Progenitor cell of endocrine pancreas (in vitro differentiated cells): Measurements from ENCODE around the gene PTTG1IP2. TPM values are rescaled to one million over a fixed set of nuclear protein-coding genes. Genes with fewer than 3 reads are reported as not detected.

ENCODE experiments used
- DNase-seq: peaks from one replicate; pipeline ENCODE4 v3.0.0; 2021; ENCODE audit warnings: low spot score; ENCODE audit not compliant: unreplicated experiment
- H3K27ac Mint-ChIP-seq: 2 replicates; pipeline ENCODE4 v1.8.0; 2021; ENCODE audit warnings: mild to moderate bottlenecking, moderate library complexity, mixed read lengths
- H3K27me3 Mint-ChIP-seq: 2 replicates; pipeline ENCODE4 v1.8.0; 2021; ENCODE audit warnings: mixed read lengths
- H3K36me3 Mint-ChIP-seq: 2 replicates; pipeline ENCODE4 v1.8.0; 2022; ENCODE audit warnings: mixed read lengths; ENCODE audit not compliant: insufficient read depth
- H3K4me1 Mint-ChIP-seq: 2 replicates; pipeline ENCODE4 v1.8.0; 2021; ENCODE audit warnings: low read depth, mixed read lengths
- H3K4me3 Mint-ChIP-seq: 2 replicates; pipeline ENCODE4 v1.8.0; 2021; ENCODE audit warnings: low read depth, mild to moderate bottlenecking, moderate library complexity, mixed read lengths
- H3K9me3 Mint-ChIP-seq: 2 replicates; pipeline ENCODE4 v1.8.0; 2021; ENCODE audit warnings: low read depth, mixed read lengths
- total RNA-seq: library from RNA; stranded (reverse); gene quantifications from 2 replicates; pipeline ENCODE4 v1.2.1, GENCODE V29; 2021
- TF ChIP-seq, protein P1 (sequence below): fragments of 200-600 bp; sonication (generic); IDR thresholded peaks from one replicate; pipeline ENCODE4 v1.5.0; 2021; ENCODE audit warnings: antibody characterized with exemption, mild to moderate bottlenecking; ENCODE audit not compliant: unreplicated experiment

Gene PTTG1IP2
- total RNA-seq, 1 donor from 2014 or later = not detected

DNA sequence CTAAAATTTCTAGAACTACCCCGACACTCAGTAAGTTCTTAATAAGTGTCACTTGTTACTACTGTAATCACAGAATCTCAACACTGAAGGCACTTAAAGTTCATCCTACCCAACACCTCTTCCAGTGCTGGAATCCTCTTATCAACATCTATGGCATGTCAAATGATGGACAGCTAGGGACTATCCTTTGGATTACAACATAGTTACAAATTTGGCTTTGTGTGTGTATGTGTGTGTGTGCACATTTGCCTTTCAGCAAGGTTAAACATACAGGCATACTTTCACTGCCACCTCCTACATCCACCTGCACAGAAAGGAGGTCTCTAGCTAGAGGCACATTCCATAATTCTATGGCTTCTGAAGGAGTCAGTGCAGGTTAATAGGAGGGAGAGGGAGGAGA is 25.8 kb downstream of the PTTG1IP2 start:
- no peak for DNase-seq
- Mint-ChIP-seq H3K36me3 (no peaks in the 10 kb centered on the region), H3K9me3 (no peaks in the 10 kb centered on the region), H3K4me1 (no peaks in the 10 kb centered on the region), H3K4me3 (no peak overlapping the region), H3K27ac (no peak overlapping the region), H3K27me3 (no peaks in the 10 kb centered on the region)
- TF ChIP-seq, protein P1, sequence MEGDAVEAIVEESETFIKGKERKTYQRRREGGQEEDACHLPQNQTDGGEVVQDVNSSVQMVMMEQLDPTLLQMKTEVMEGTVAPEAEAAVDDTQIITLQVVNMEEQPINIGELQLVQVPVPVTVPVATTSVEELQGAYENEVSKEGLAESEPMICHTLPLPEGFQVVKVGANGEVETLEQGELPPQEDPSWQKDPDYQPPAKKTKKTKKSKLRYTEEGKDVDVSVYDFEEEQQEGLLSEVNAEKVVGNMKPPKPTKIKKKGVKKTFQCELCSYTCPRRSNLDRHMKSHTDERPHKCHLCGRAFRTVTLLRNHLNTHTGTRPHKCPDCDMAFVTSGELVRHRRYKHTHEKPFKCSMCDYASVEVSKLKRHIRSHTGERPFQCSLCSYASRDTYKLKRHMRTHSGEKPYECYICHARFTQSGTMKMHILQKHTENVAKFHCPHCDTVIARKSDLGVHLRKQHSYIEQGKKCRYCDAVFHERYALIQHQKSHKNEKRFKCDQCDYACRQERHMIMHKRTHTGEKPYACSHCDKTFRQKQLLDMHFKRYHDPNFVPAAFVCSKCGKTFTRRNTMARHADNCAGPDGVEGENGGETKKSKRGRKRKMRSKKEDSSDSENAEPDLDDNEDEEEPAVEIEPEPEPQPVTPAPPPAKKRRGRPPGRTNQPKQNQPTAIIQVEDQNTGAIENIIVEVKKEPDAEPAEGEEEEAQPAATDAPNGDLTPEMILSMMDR = no peak

DNA sequence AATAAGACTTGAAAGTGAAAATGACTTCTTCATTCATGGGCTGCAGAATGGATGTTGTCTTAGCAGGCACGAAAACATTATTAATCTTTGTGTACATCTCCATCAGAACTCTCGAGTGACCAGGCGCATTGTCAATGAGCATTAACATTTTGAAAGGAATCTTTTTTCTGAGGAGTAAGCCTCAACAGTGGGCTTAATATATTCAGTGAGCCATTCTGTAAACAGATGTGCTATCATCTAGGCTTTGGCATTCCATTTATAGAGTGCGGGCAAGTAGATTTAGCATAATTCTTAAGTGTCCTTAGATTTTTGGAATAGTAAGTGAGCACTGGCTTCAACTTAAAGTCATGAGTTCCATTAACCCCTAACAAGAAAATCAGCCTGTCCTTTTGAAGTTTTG is 33.1 kb downstream of the PTTG1IP2 start:
- H3K27me3 Mint-ChIP-seq = no peaks in the 10 kb centered on the region
- no peak overlapping the region for H3K27ac Mint-ChIP-seq
- H3K4me1 Mint-ChIP-seq = no peaks in the 10 kb centered on the region
- no peak overlapping the region for H3K4me3 Mint-ChIP-seq
- no peak for DNase-seq
- no peaks in the 10 kb centered on the region for H3K9me3 Mint-ChIP-seq
- H3K36me3 Mint-ChIP-seq = no peaks in the 10 kb centered on the region
- TF ChIP-seq, protein P1 = no peak

DNA sequence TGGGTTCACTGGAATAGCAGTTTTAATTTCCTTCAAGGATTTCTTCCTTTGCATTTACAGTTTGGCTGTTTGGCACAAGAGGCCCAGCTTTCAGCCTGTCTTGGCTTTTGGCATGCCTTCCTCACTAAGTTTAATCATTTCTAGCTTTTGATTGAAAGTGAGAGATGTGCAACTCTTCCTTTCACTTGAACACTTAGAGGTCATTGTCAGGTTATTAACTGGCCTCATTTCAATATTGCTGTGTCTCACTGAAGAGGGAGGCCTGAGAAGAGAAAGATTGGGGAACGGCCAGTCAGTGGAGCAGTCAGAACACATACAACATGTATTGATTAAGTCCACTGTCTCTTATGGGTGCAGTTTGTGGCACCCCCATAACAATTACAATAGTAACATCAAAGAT is 33.9 kb downstream of the PTTG1IP2 start:
- no peaks in the 10 kb centered on the region for H3K4me1 Mint-ChIP-seq
- H3K4me3 Mint-ChIP-seq = no peak overlapping the region
- no peak overlapping the region for H3K27ac Mint-ChIP-seq
- DNase-seq = no peak
- H3K36me3 Mint-ChIP-seq = no peaks in the 10 kb centered on the region
- H3K27me3 Mint-ChIP-seq = no peaks in the 10 kb centered on the region
- TF ChIP-seq, protein P1 = no peak
- no peaks in the 10 kb centered on the region for H3K9me3 Mint-ChIP-seq

DNA sequence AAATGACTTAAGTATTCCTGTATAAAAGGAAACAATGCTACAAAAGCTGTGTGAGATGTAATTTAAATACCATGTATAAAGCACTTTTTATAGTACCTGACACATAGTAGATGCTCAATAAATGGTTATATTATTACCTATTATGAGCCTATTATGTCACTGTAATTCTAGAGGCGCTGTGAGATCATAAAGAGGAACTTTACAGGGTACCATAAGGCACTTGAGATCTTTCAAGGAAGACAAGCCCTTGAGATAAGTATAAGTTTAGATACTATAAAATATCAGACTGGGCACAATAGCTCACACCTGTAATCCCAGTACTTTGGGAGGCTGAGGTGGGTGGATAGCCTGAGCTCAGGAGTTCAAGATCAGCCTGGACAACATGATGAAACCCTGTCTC is 38.3 kb downstream of the PTTG1IP2 start:
- Mint-ChIP-seq H3K4me3 (no peak overlapping the region), H3K27ac (no peak overlapping the region), H3K9me3 (no peaks in the 10 kb centered on the region), H3K36me3 (no peaks in the 10 kb centered on the region), H3K27me3 (peaks cover 5% of the 10 kb centered on the region), H3K4me1 (no peaks in the 10 kb centered on the region)
- TF ChIP-seq, protein P1 = no peak
- no peak for DNase-seq

DNA sequence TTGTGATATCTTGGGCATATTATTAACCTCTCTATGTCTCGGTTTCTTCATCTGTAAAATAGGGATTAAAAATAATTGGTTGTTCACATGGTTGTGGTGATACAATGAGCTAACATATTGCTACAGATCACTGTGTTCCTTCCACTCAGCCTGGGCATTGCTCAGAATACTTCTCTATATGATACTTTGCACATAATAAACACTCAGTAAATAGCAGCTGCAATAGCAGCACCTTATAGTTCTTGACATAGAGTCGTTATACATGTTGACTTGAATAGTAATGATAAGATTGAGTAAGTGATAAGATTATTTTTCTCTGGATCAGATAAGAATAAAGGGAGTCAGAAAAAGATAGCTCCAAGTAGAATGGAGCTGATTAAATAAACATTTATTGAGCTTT is 42.3 kb downstream of the PTTG1IP2 start:
- Mint-ChIP-seq H3K27ac (no peak overlapping the region), H3K9me3 (no peaks in the 10 kb centered on the region), H3K27me3 (peaks cover 5% of the 10 kb centered on the region), H3K4me1 (no peaks in the 10 kb centered on the region), H3K36me3 (no peaks in the 10 kb centered on the region), H3K4me3 (no peak overlapping the region)
- no peak for DNase-seq
- TF ChIP-seq, protein P1 = no peak
